HFF-Myc (cell line): ENCODE results near the gene CCDC178.

Experiments
- DNase-seq: peaks from one replicate; pipeline ENCODE4 v3.0.0-alpha.2; 2011; ENCODE audit warnings: low read depth; ENCODE audit errors: extremely low read depth
- H3K4me3 ChIP-seq: replicated peaks from 2 replicates; pipeline ENCODE4 v1.5.1; 2011; ENCODE audit warnings: low read depth, mild to moderate bottlenecking, control low read depth, low read length
- TF ChIP-seq, protein P1 (sequence below): IDR thresholded peaks from 2 replicates; pipeline ENCODE4 v1.5.1; 2012; ENCODE audit warnings: mild to moderate bottlenecking, low read depth, low read length, control low read depth; ENCODE audit errors: missing control alignments

The CCDC178 gene

DNA sequence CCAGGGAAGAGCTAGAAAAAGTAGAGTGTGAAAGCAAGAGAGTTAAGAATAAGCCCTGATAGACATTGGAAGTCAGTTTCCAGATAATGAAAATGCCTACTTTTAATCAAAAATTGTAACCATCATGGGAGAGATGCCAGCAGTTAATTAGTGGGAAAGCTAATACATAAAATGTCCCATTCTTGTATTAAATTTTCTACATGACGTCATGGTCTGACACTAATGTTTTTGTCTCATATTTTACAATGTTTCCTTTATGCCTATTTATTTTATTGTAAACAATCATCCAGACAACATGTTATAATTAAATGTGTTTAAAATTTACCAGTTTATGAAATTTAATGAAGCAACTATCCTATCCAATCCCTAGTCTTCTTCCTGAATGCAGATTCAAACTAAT, 26.3 kb upstream of the CCDC178 start:
- DNase-seq = no peak
- TF ChIP-seq, protein P1, sequence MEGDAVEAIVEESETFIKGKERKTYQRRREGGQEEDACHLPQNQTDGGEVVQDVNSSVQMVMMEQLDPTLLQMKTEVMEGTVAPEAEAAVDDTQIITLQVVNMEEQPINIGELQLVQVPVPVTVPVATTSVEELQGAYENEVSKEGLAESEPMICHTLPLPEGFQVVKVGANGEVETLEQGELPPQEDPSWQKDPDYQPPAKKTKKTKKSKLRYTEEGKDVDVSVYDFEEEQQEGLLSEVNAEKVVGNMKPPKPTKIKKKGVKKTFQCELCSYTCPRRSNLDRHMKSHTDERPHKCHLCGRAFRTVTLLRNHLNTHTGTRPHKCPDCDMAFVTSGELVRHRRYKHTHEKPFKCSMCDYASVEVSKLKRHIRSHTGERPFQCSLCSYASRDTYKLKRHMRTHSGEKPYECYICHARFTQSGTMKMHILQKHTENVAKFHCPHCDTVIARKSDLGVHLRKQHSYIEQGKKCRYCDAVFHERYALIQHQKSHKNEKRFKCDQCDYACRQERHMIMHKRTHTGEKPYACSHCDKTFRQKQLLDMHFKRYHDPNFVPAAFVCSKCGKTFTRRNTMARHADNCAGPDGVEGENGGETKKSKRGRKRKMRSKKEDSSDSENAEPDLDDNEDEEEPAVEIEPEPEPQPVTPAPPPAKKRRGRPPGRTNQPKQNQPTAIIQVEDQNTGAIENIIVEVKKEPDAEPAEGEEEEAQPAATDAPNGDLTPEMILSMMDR = no peak
- H3K4me3 ChIP-seq = no peak overlapping the region

DNA sequence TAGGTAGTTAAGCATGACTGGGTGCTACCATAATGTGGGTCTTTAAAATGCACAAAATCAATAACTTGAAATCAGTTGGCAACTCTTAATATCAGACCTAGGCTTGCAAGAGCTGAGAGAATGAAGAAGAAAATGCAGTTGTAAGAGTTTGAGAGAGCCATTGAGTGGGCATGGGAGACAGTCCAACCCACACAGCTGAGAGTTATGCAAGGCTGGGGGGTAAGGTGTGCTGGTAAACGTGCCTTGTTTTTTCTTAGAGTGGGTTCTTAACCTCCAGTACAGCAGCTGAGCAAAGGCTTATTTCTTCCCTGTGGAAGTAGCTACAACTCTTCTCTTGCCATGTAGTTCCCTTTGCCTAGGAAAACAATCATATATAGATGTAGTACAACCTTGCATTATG, 20.2 kb upstream of the CCDC178 start:
- DNase-seq = no peak
- TF ChIP-seq, protein P1 = no peak
- no peak overlapping the region for H3K4me3 ChIP-seq

DNA sequence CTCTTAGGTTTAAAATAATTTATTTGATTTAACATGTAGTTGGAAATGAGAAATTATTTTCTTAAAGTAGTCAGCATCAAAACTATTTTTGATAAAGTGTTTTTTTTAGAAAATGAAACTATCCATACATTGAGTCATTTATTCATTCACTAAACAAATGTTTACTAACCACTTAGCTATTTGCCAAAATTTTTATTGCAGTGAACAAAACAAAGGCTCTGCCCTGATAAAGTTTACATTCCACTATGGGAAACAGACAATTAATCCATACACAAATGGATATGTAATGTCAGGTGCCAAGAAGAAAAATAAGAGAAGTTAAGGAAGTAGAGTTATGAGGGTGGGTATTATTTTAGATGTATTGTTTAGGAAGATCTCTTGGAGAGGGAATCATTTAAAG, 19.1 kb upstream of the CCDC178 start:
- no peak overlapping the region for H3K4me3 ChIP-seq
- DNase-seq = no peak
- TF ChIP-seq, protein P1 = no peak

DNA sequence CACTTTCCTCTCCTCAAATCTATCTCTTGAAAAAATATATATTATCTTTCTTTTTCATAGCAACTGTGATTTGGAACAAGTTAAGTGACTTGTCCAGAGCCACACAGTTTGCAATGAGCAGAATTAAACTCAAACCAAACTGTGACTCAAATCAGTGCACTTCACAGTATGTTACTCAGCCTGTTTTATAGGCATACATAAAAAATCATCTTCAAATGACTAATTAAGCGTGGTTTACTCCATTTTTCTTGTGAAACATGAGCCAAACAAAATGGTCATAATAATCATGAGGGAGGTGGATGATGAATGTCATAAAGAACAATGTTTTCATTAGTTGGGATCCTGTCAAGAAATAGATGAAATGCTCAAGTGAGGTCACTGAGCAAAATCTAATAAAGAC, 6.1 kb upstream of the CCDC178 start:
- H3K4me3 ChIP-seq = no peak overlapping the region
- TF ChIP-seq, protein P1 = no peak
- DNase-seq = no peak

DNA sequence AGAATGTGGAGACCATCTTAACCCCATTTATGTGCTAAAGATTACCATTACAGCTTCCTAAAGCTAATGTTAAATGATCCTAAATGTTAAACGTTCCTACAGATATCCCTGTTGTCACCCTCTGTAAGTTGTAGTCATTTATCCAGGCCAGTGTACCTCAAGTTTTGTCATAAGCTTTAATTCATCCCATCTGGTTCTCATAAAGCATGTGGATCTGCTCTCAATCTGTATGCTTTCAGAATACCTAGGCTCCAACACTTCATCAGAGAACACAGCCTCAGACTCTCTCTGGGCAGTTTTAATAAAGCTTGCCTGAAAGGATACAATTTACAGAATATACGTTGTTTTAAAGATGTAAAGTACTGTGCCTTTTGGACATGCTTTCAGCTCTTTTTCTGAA, 4.2 kb upstream of the CCDC178 start:
- TF ChIP-seq, protein P1 = no peak
- no peak for DNase-seq
- no peak overlapping the region for H3K4me3 ChIP-seq

DNA sequence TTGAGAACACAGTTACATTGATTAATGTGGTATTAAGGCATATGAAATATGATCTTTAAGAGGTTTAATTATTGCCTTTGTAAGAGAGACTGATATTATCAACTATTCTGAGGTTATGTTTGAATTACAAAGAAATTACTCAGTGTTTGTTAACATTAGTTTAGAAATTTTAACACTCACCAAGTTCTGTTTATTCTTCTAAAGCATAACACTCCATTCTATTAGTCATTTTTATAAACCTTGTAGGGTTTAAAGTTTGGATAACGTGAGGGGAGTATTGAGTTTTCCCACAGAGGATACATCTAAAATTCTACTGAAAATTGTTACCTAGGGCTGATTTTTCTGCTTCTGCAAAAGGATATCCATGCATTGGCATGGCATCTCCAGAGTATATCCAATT, 7.7 kb downstream of the CCDC178 start:
- DNase-seq = no peak
- TF ChIP-seq, protein P1 = no peak
- H3K4me3 ChIP-seq = no peak overlapping the region

DNA sequence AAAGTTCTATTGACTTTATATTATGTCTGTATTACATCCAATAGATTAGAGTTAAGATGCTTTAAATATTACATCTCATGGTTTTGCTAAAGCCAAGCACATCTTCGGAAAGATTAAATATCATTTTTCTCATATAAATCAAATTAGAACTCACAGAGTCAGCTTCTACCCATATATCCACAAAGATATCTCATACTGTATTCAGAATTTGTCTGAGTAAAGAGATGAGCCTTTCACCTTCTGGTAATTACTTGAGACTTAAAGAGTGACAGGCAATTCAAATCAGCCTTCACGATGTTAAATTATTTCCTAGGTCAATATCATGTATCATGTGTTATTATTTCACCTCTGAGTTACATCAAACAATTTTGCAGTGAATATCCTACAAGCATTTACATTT, 13.0 kb downstream of the CCDC178 start:
- TF ChIP-seq, protein P1 = no peak
- no peak overlapping the region for H3K4me3 ChIP-seq
- no peak for DNase-seq
